ENCODE results near the gene GABPA. TPM values are rescaled to one million over a fixed set of nuclear protein-coding genes. Genes with fewer than 3 reads are reported as not detected.
A peak's percentile ranks its signal among the peaks of the same experiment; 100 is the strongest.
"Not testable (repeated sequence)": the region's sequence is repeated elsewhere in the genome, so short reads cannot be mapped to it uniquely, and the experiment has no call there.

Gene GABPA
- total RNA-seq, 1 donor from 2014 or later: 22.6 TPM

- no peak for DNase-seq (ENCODE audit: low spot score)
- no peaks in the 10 kb centered on the region for H3K9me3 Mint-ChIP-seq (ENCODE audit: unreplicated experiment)
- no peaks in the 10 kb centered on the region for H3K4me1 Mint-ChIP-seq (ENCODE audit: unreplicated experiment)
- no peak overlapping the region for H3K27ac Mint-ChIP-seq (ENCODE audit: unreplicated experiment)
- H3K36me3 Mint-ChIP-seq (ENCODE audit: low read depth, unreplicated experiment): no peaks in the 10 kb centered on the region
- H3K4me3 Mint-ChIP-seq (ENCODE audit: unreplicated experiment): no peak overlapping the region
- H3K27me3 Mint-ChIP-seq (ENCODE audit: unreplicated experiment): peaks cover 1% of the 10 kb centered on the region
- no peak for TF ChIP-seq CTCF (IDR thresholded peaks at IDR 0.05; ENCODE audit: unreplicated experiment)
Measured at GRCh38 chr21:25709684-25710265, 25.0 kb upstream of the GABPA start.

DNA sequence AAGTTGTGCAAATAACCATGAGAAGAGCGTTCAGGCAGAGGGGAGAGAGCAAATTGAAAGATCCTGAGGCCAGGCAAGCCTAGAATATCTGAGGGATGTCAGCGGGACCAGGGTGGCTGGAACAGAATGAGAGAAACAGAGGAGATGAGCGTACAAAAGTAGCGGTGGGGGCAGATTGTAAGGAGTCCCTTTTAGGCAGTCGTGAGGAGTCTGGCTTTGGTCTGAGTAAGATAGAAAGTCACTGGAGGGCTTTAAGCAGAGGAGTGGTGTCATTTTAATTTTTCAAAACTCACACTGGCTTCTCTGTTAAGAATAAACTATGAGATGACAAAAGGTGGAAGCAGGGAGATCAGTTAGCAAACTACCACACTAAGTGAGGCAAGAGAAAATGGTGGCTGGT is 24.2 kb upstream of the GABPA start:
- Mint-ChIP-seq H3K27ac (ENCODE audit: unreplicated experiment) (no peak overlapping the region), H3K4me3 (ENCODE audit: unreplicated experiment) (no peak overlapping the region), H3K27me3 (ENCODE audit: unreplicated experiment) (peaks cover 1% of the 10 kb centered on the region), H3K36me3 (ENCODE audit: low read depth, unreplicated experiment) (no peaks in the 10 kb centered on the region), H3K4me1 (ENCODE audit: unreplicated experiment) (no peaks in the 10 kb centered on the region), H3K9me3 (ENCODE audit: unreplicated experiment) (no peaks in the 10 kb centered on the region)
- TF ChIP-seq CTCF (IDR thresholded peaks at IDR 0.05; ENCODE audit: unreplicated experiment): no peak
- DNase-seq (ENCODE audit: low spot score): no peak

- not testable (repeated sequence) for H3K36me3 Mint-ChIP-seq (ENCODE audit: low read depth, unreplicated experiment); H3K9me3 Mint-ChIP-seq (ENCODE audit: unreplicated experiment); DNase-seq (ENCODE audit: low spot score); H3K4me3 Mint-ChIP-seq (ENCODE audit: unreplicated experiment); H3K27ac Mint-ChIP-seq (ENCODE audit: unreplicated experiment); H3K27me3 Mint-ChIP-seq (ENCODE audit: unreplicated experiment)
- peaks cover 21% of the 10 kb centered on the region for H3K4me1 Mint-ChIP-seq (ENCODE audit: unreplicated experiment)
Measured at GRCh38 chr21:25714066-25714465, 20.7 kb upstream of the GABPA start.

DNA sequence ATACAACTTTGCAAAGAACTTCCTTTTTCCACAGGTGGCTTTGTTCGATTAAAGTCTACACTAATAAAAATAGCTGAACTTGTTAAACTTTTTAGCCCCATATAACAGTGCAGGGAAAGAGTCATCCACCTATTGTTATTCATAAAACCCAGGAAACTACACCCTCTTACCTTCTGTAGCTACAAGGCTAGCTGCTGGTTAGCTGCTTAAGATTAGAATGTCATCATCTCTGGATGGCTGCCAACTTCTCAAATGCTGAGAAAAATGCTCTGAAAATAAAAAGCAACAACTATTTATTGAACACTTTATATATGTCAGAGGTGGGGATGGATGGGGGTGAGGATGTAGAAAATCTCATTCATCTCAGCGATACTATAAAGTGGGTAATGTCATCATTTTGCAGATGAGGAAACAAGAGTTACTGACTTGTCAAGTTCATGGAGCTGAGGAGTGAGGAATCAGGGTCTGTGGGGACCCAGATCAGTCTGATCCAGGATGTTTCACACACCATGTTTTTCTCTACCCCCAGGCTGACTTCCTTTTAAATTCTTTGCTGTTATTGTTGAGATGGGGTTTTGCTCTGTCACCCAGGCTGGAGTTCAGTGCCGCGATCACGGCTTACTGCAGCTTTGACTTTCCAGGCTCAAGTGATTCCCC is 17.2 kb upstream of the GABPA start:
- H3K27ac Mint-ChIP-seq (ENCODE audit: unreplicated experiment): peak overlapping the region; percentile 80
- no peaks in the 10 kb centered on the region for H3K9me3 Mint-ChIP-seq (ENCODE audit: unreplicated experiment)
- peaks cover 16% of the 10 kb centered on the region for H3K36me3 Mint-ChIP-seq (ENCODE audit: low read depth, unreplicated experiment)
- no peaks in the 10 kb centered on the region for H3K27me3 Mint-ChIP-seq (ENCODE audit: unreplicated experiment)
- no peak for DNase-seq (ENCODE audit: low spot score)
- no peak for TF ChIP-seq CTCF (IDR thresholded peaks at IDR 0.05; ENCODE audit: unreplicated experiment)
- no peak overlapping the region for H3K4me3 Mint-ChIP-seq (ENCODE audit: unreplicated experiment)
- H3K4me1 Mint-ChIP-seq (ENCODE audit: unreplicated experiment): peaks cover 23% of the 10 kb centered on the region

DNA sequence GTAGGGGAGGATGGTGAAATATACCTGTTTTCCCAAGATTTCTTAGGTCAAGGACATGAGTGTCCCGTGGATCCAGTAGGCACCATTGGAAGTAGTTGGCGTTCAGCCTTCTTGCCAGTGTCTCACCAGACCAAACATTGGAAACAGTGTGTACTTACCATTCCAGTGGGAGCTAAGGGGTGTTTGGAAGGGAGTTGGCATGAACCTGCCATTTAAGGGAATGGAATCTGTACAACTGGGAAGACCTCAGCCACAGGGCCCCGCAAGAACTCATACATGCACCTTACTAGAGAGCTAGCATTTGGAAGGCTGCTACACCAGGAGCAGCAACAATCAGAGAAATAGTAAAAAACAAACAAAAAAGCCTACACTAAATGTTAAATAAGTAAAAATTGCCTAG is 12.8 kb upstream of the GABPA start:
- H3K9me3 Mint-ChIP-seq (ENCODE audit: unreplicated experiment): no peaks in the 10 kb centered on the region
- TF ChIP-seq CTCF (IDR thresholded peaks at IDR 0.05; ENCODE audit: unreplicated experiment): no peak
- H3K36me3 Mint-ChIP-seq (ENCODE audit: low read depth, unreplicated experiment): peaks cover 25% of the 10 kb centered on the region
- H3K4me1 Mint-ChIP-seq (ENCODE audit: unreplicated experiment): peaks cover 18% of the 10 kb centered on the region
- H3K27ac Mint-ChIP-seq (ENCODE audit: unreplicated experiment): no peak overlapping the region
- no peak for DNase-seq (ENCODE audit: low spot score)
- H3K4me3 Mint-ChIP-seq (ENCODE audit: unreplicated experiment): no peak overlapping the region
- no peaks in the 10 kb centered on the region for H3K27me3 Mint-ChIP-seq (ENCODE audit: unreplicated experiment)
